ENCODE results near the gene PRAC2.

- TF ChIP-seq EZH2 (IDR thresholded peaks at IDR 0.05; ENCODE audit: insufficient read depth, poor library complexity, severe bottlenecking) (no peak), EZH2phosphoT487 (IDR thresholded peaks at IDR 0.05; ENCODE audit: insufficient read depth, low read depth) (no peak)
These were observed 50.3 kb downstream of the PRAC2 start for GRCh38 chr17:48773245-48773644.

All from GM23248 (cell line).